Cardiac muscle cell (in vitro differentiated cells and primary cell): ENCODE results near the gene SAMD14. TPM values are rescaled to one million over a fixed set of nuclear protein-coding genes. Genes with fewer than 3 reads are reported as not detected.

ENCODE experiments used
- DNase-seq, 2 donors: peaks; one replicate each; pipeline versions ENCODE4 v3.0.0 to v3.0.0-alpha.2; 2010 to 2017; ENCODE audit warnings: low read depth in 1 of 2, low spot score in 1 of 2
- H3K27ac ChIP-seq: fragments of 200-600 bp; sonication (generic); 2 replicates; pipeline ENCODE4 v1.5.1; 2016
- H3K27me3 ChIP-seq: fragments of 200-600 bp; sonication (generic); 2 replicates; pipeline ENCODE4 v1.6.0; 2016; ENCODE audit warnings: control low read depth
- H3K36me3 ChIP-seq: fragments of 200-600 bp; sonication (generic); 2 replicates; pipeline ENCODE4 v1.5.1; 2016; ENCODE audit warnings: control low read depth
- H3K4me1 ChIP-seq: fragments of 200-600 bp; sonication (generic); 2 replicates; pipeline ENCODE4 v1.8.1; 2017; ENCODE audit warnings: low read depth, mild to moderate bottlenecking, mixed run types
- H3K4me3 ChIP-seq: fragments of 200-600 bp; sonication (generic); 2 replicates; pipeline ENCODE4 v1.5.1; 2016; ENCODE audit warnings: mild to moderate bottlenecking
- H3K9me3 ChIP-seq: fragments of 200-600 bp; sonication (generic); 2 replicates; pipeline ENCODE4 v1.5.1; 2017; ENCODE audit warnings: low read depth, mild to moderate bottlenecking, control low read depth
- polyA plus RNA-seq: library from polyadenylated mRNA; unstranded; fragments of >200 nt; fragmentation: Nextera tagmentation; extraction: Ambion mirVana; gene quantifications from 2 replicates; pipeline ENCODE4 v1.2.1, GENCODE V29; 2016
- total RNA-seq: library from RNA; depleted of rRNA; stranded (reverse); fragments of >200 nt; gene quantifications from 2 replicates; pipeline ENCODE4 v1.2.3, GENCODE V29; 2016
- TF ChIP-seq, protein P1 (sequence below): IDR thresholded peaks from 2 replicates; pipeline ENCODE4 v1.5.1; 2012; ENCODE audit warnings: low read depth, mild to moderate bottlenecking, low read length

The SAMD14 gene
- total and polyA plus RNA-seq, 2 experiments from 2014 or later: 2.5 to 2.8 TPM

DNA sequence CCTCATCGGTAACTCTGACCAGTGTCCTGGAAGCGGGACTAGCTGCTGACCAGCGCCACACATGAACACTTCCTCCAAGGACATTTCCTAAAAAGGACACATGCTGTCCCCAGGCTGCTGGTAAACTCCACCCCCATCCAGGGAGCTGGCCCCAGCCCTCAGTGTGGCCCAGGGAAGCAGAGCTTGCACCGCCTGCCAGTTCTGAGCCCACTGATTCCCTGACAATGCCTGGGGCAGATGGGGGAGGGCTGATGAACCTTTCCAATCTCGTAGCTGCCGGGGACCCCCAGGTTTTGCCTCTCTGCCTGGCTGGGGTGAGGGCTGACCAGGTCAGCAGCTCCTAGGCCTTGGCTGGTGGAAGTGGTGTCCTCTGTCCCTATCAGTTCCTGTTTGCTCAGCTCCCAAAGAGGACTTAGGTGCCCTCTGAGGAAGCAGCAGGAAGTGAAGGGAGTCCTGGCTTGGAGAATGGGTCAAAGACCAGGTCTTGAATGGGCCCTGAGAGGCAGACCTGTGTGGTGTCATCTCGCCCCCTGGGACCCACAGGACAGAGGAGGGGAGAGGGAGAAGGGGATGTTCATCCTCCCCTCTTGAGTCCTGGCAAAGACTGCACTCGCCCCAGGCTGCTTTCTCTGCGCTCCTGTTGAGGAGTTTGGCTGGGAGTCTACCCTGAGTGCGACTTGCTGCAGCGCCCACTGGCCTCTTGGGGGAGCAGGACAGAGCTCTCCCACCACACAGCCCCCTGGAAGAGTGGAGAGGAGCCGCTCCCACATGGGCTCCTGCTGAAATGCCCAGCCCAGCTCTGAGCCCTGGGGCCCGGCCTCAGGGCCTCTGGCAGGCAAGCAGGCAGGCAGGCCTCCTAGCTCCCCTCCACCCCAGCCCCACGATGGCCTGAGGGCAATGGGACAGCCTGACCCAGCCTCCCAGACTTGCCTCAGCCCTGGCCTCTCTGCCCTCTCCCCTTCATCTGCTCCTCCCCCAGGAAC is 18.0 kb downstream of the SAMD14 start:
- TF ChIP-seq, protein P1, sequence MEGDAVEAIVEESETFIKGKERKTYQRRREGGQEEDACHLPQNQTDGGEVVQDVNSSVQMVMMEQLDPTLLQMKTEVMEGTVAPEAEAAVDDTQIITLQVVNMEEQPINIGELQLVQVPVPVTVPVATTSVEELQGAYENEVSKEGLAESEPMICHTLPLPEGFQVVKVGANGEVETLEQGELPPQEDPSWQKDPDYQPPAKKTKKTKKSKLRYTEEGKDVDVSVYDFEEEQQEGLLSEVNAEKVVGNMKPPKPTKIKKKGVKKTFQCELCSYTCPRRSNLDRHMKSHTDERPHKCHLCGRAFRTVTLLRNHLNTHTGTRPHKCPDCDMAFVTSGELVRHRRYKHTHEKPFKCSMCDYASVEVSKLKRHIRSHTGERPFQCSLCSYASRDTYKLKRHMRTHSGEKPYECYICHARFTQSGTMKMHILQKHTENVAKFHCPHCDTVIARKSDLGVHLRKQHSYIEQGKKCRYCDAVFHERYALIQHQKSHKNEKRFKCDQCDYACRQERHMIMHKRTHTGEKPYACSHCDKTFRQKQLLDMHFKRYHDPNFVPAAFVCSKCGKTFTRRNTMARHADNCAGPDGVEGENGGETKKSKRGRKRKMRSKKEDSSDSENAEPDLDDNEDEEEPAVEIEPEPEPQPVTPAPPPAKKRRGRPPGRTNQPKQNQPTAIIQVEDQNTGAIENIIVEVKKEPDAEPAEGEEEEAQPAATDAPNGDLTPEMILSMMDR: no peak
- peak in 1 of 2 donors; percentile 93 for DNase-seq
- Histone ChIP-seq H3K9me3 (no peaks in the 10 kb centered on the region), H3K4me3 (no peak overlapping the region), H3K4me1 (peaks cover 42% of the 10 kb centered on the region), H3K27me3 (no peaks in the 10 kb centered on the region), H3K36me3 (peaks cover under 1% of the 10 kb centered on the region), H3K27ac (peak overlapping the region; percentile 100)

DNA sequence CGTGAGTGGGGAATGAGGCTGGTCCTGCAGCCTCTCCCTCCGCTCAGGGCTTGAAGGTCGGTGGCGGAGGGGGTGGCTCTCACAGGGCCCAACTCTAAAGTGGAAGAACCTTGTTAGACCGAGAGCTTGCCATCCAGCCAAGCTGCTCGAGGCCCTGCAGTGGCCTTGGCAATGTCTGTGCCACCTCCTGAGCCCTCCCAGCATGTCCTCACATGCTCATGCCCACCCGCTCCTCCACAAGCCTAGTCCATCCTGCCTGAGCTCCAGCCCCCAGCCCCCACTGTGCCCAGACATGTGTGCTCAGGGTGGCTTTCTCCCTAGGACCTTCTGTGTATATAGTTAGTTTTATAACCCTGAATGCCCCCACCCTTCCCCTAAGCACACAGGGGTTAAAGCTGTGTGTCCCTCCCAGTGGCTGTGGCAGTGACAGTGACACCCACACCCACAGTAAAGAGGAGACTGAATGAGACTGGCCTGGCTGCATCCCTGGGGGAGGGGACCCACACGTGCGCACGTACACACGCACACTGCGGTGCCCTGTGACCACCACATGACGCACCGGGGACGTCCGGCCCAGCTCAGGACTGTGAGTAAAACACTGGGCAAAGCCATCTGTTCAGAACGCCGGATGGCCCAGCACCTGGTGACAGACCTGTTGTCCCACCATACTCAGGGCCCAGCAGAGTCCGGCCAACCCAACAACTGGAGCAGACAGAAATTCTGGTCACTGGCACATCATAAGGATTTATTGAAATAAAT is 19.2 kb downstream of the SAMD14 start:
- Histone ChIP-seq H3K4me3 (no peak overlapping the region), H3K36me3 (peaks cover 12% of the 10 kb centered on the region), H3K27ac (peak overlapping the region; percentile 100), H3K4me1 (peaks cover 42% of the 10 kb centered on the region), H3K9me3 (no peaks in the 10 kb centered on the region), H3K27me3 (no peaks in the 10 kb centered on the region)
- DNase-seq: no peak
- TF ChIP-seq, protein P1: no peak

DNA sequence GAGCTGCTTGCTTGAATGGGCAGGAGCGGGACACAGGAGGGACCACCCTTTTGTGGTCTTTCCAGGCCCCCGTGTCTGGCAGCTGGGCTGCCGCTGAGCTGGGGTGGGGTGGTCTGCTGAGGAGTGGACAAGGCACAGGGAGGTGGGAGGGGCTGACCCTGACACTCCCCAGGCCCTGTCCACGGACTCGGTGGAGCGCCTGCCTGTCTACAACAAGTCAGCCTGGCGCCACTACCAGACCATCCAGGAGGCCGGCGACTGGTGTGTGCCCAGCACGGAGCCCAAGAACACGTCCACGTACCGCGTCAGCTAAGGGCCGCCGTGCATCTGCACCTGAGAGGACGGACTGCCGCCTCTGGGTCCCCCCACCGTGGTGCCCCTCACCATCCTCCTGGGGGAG is 20.2 kb downstream of the SAMD14 start:
- Histone ChIP-seq H3K36me3 (peaks cover 12% of the 10 kb centered on the region), H3K9me3 (no peaks in the 10 kb centered on the region), H3K27me3 (no peaks in the 10 kb centered on the region), H3K27ac (peak overlapping the region; percentile 100), H3K4me3 (no peak overlapping the region), H3K4me1 (peaks cover 42% of the 10 kb centered on the region)
- TF ChIP-seq, protein P1: no peak
- DNase-seq: no peak

DNA sequence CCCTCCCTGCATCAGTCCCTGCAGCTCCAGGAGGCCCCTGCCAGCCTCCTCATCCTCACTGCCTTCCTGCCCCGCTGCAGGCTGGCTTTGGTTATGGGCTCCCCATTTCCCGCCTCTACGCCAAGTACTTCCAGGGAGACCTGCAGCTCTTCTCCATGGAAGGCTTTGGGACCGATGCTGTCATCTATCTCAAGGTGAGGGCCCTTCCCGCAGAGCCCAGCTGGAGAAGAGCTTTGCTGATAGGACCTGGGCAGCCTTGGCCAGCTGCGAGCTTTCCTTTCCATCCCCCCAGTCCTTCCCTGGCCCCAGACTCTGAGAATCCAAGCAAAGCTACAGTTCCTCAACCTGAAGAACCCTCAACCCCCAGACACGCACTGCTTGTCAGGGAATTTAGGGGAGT is 20.8 kb downstream of the SAMD14 start:
- H3K9me3 ChIP-seq: no peaks in the 10 kb centered on the region
- H3K27ac ChIP-seq: peak overlapping the region; percentile 82
- TF ChIP-seq, protein P1: no peak
- H3K4me3 ChIP-seq: no peak overlapping the region
- no peaks in the 10 kb centered on the region for H3K27me3 ChIP-seq
- H3K4me1 ChIP-seq: peaks cover 42% of the 10 kb centered on the region
- peaks cover 12% of the 10 kb centered on the region for H3K36me3 ChIP-seq
- DNase-seq: no peak

DNA sequence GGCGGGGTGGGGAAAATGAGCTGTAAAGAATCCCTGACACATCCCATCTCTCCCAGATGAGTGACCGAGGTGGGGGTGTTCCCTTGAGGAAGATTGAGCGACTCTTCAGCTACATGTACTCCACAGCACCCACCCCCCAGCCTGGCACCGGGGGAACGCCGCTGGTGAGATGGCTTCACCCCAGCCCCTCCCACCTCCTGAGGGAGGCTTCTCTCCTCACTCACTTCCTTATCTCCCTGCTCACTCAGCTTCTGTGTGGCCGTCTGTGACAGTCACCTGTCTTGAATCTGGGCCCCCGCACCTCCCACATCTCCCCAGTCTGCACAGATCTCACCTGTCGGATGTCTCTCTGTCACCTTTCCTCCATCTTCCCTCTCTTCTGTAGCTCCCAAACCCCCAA is 21.4 kb downstream of the SAMD14 start:
- Histone ChIP-seq H3K36me3 (peaks cover 12% of the 10 kb centered on the region), H3K4me3 (no peak overlapping the region), H3K4me1 (peaks cover 42% of the 10 kb centered on the region), H3K9me3 (no peaks in the 10 kb centered on the region), H3K27me3 (no peaks in the 10 kb centered on the region), H3K27ac (peak overlapping the region; percentile 82)
- TF ChIP-seq, protein P1: no peak
- no peak for DNase-seq
